T-helper 9 cell (primary cell): Measurements from ENCODE around the gene FER1L5.
"Not testable (repeated sequence)": the region's sequence is repeated elsewhere in the genome, so short reads cannot be mapped to it uniquely, and the experiment has no call there.

ENCODE experiments used
- DNase-seq: peaks from one replicate; pipeline ENCODE4 v3.0.0-alpha.2; 2020

FER1L5 gene

GRCh38 chr2:96636551-96637171 lies 5.9 kb upstream of the FER1L5 start:
- no peak for DNase-seq

- peak; percentile 77 for DNase-seq
These were observed 5.0 kb upstream of the FER1L5 start for GRCh38 chr2:96637385-96638143.

DNA sequence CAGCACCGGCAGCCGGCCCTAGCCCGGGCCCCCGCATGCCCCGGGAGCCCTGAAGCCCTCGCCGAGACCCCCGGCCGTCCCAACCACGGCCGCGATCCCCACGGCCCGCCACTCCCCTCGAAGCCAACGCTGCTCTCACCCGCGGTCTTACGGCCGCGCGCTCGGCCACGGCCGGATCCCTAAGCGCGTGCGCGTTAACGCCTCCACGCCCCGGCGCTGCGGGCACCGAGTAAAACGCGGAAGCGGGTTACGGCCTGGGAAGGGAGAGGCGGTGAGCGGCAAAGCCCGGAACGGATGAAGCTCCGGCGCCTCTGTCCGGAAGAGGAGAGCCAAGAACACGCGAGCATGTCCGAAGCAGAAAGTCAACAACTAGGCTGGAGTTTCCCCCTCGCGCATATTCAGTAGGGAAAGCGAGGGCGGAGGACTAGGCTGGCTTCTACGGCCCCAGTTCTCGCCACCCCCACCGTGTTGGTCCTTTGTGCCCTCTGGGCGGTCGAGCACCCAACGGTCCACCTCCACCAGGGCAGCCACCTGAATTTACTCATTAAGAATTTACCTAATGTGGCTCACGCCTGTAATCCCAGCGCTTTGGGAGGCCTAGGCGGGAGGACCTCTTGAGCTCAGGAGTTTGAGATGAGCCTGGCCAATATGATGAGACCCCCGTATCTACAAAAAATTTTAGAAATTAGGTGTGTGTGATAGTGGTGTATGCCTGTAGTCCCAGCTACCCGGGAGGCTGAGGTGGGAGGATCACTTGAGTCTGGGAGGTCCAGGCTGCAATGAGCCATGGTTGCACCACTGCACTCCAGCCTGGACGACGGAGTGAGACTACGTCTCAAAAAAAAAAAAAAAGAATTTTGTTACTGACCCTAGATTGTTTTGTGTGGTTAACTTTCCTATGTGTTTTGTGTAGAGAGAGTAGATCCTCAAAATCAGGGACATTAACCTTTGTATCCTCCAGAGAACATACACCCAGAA lies 4.1 kb upstream of the FER1L5 start, which contains the start of gene KANSL3:
Gene KANSL3, minus strand, starts transcription at position 169 of the 978 bp plus-strand sequence. CDS start 1,177 bp downstream, outside the sequence.
- DNase-seq = peak; percentile 84

DNA sequence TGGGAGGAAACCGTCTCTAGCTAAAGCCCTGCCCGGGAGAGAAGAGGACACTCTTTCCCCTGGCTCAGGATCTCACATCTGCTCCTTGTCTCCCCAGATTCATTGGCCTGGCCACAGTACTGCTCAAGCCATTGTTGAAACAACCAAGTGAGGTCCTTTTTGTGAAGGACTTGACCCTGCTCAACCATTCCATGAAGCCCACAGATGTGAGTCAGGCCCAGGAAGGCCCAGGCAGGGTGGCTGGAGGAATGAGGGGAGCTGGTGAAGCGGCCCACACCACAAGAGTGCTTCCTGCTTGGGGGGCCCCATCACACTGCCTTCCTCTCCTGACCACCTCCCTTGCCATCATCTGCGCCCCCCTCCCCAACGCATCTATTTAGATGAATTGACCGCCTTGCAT lies 5.1 kb downstream of the FER1L5 start:
- no peak for DNase-seq

- DNase-seq = no peak
These were observed 5.9 kb downstream of the FER1L5 start for GRCh38 chr2:96648306-96648930.

GRCh38 chr2:96649342-96649741 lies 6.8 kb downstream of the FER1L5 start:
- no peak for DNase-seq

GRCh38 chr2:96651793-96652192 lies 9.2 kb downstream of the FER1L5 start:
- DNase-seq = no peak

DNA sequence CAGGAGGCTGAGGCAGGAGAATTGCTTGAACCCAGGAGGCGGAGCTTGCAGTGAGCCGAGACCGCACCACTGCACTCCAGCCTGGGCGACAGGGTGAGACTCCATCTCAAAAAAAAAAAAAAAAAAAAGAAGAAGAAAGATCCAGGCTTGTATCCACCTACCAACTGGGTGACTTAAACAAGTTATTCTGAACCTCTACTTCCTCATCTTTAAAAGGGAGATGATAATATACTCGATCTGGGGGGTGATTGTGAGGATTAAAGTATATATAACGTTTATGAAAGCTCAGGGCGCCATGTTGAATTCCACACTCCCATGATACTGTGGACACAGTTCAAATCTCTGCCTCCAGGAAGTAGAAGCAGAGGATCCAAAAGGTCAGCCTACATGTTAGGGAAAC lies 12.2 kb downstream of the FER1L5 start:
- not testable (repeated sequence) for DNase-seq

DNA sequence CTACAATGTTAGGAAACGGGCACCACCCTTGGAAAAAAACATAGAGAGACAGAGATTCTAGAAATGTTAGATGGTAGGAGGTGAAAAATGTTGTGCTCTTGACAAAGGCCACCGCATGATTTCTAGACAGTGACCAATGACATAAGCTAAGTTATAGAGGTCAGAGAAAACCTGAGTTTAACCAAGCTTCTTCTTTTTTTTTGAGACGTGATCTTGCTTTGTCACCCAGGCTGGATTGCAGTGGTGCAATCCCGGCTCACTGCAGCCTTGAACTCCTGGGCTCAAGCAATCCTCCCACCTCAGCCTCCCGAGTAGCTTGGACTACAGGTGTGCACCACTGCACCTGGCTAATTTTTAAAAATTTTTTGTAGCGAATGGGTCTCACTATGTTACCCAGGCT lies 13.0 kb downstream of the FER1L5 start:
- no peak for DNase-seq

GRCh38 chr2:96656540-96656939 lies 14.0 kb downstream of the FER1L5 start:
- DNase-seq = no peak

- no peak for DNase-seq
These were observed 18.8 kb downstream of the FER1L5 start for GRCh38 chr2:96661324-96661723.

DNA sequence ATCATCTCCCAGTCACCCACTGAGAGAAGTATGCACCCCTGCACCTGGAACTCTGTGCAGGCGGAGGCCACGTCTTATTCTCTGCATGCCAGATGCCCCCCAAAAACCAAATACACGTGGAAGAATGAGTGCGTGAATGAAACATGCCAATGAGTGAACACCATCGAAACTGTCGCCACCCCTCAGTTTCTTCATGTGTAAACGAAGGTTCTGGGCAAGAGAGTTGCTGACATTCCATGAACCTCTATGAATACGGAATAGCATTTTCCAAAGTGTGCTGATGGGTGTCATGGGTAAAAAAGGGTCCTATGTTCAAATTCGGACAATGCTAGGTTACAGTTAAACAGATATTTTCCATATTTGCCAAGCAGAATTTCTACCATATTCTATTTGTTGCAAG lies 19.8 kb downstream of the FER1L5 start:
- no peak for DNase-seq

DNA sequence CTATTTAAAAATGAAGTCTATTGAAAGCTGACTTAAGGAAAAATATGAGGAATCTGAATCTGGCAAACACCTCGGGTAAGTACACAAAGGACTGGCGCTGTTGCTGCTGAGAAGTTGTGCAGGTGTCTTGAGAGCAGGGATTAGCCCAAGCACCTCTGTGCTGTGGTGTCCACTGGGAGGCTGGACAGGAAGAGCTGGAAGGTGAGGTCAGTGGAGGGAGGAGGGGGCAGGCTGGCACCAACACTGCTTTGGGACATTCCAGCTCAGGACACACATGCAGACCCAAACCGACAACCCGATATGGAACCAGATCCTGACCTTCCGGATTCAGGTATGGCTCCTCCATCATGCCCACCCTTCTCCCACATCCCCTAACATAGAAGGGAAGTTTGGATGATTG lies 20.6 kb downstream of the FER1L5 start:
- no peak for DNase-seq

DNA sequence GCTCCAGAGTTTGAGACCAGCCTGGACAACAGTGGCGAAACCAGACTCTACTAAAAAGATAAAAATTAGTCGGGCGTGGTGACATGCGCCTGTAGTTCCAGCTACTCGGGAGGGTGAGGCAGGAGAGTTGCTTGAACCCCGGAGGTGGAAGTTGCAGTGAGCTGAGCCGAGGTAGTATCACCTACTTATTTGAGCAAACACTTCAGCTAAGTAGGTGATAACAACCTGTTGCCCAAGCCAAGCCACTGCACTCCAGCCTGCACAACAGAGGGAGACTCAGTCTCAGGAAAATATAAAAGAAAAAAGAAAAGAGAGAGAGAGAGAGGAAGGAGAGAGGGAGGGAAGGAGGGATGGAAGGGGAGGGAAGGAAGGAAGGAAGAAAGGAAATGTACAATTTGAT lies 21.3 kb downstream of the FER1L5 start:
- no peak for DNase-seq

DNA sequence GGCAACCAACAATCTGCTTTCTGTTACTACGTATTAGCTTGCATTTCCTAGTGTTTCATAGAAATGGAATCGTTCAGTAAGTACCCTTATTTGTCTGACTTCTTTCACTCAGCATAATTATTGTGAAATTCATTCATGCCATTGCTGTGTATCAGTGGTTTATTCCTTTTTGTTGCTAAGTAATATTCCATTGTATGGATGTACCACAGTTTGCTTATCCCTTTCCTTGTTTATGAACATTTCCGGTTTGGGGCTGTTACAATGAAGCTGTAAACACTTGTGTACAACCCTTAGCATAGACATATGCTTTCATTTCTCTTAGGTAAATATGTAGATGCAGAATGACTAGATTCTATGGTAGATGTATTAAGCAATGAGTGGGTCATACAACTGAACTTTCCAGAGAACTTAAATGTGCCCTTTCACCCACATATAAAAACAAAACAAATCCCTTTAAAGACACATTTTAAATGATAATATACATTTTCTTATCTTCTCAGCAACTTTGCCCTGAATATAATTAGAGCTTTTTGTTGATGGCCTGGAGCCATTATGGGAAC lies 21.9 kb downstream of the FER1L5 start:
- no peak for DNase-seq

- DNase-seq = no peak
These were observed 22.6 kb downstream of the FER1L5 start for GRCh38 chr2:96665083-96665569.

DNA sequence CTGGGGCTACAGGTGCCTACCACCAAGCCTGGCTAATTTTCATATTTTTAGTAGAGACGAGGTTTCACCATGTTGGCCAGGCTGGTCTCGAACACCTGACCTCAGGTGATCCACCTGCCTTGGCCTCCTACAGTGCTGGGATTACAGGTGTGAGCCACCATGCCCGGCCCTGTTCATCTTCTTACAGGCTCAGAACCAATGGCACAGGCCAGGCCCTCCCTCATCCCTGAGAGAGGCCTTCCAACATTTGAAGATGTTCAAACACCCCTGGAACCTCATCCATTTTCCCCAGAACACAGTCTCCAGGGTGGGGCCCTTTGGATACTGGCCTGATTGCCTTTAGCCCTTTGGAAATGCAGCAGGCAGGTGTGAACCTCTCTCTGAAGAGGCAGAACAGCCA lies 23.2 kb downstream of the FER1L5 start:
- DNase-seq = not testable (repeated sequence)

GRCh38 chr2:96668771-96669170 lies 26.2 kb downstream of the FER1L5 start:
- DNase-seq = no peak

- DNase-seq = no peak
These were observed 27.1 kb downstream of the FER1L5 start for GRCh38 chr2:96669539-96670215.

- no peak for DNase-seq
These were observed 37.3 kb downstream of the FER1L5 start for GRCh38 chr2:96679848-96680247.

DNA sequence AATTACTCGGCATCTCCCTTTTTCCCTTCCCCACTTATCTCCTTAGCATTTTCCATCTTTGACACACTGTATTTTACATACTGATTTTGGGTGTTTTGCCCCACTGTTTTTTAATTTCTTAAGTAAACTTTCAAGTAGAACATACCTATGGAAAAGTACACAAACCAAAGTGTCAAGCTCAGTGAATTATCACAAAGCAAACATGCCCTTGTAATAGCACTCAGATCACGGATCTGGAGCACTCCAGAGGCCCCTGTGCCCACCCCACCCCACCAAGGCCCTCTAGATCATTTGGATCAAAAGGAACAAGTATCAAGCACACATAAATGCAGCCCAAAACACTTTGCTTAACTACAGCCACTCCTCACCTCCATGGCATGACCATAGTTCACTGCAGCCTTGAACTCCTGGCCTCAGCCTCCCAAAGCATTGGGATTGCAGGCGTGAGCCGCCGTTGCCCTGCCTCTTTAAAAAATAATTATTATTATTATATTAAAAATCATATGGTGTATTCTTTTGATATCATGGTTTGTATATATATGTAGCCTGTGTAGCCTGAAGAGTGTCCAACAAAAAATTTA lies 38.1 kb downstream of the FER1L5 start:
- no peak for DNase-seq
